GM12865 (cell line): ENCODE data around the gene RAB23.
A peak's percentile ranks its signal among the peaks of the same experiment; 100 is the strongest.
"Not testable (repeated sequence)": the region's sequence is repeated elsewhere in the genome, so short reads cannot be mapped to it uniquely, and the experiment has no call there.

Source experiments
- DNase-seq: peaks from one replicate; pipeline ENCODE4 v3.0.0; 2010; ENCODE audit warnings: low read depth
- H3K4me3 ChIP-seq: 2 replicates; pipeline ENCODE4 v1.5.1; 2011; ENCODE audit warnings: mild to moderate bottlenecking, low read depth, low read length, control low read depth
- CTCF ChIP-seq: IDR thresholded peaks from 2 replicates; pipeline ENCODE4 v1.5.1; 2011; ENCODE audit warnings: low read length, control low read depth, low read depth, inconsistent platforms; ENCODE audit not compliant: insufficient read depth; ENCODE audit errors: missing control alignments

RAB23 gene

GRCh38 chr6:57243954-57244353 lies 21.8 kb upstream of the RAB23 start:
- H3K4me3 ChIP-seq: no peak overlapping the region
- no peak for DNase-seq
- no peak for TF ChIP-seq CTCF

GRCh38 chr6:57243526-57243925 lies 21.4 kb upstream of the RAB23 start:
- not testable (repeated sequence) for DNase-seq, H3K4me3 ChIP-seq

- no peak for DNase-seq
Observed at GRCh38 chr6:57242505-57242904, 20.4 kb upstream of the RAB23 start.

GRCh38 chr6:57226221-57226620 lies 4.1 kb upstream of the RAB23 start:
- no peak for TF ChIP-seq CTCF
- DNase-seq: no peak

More at GRCh38 chr6:57242505-57242904, 20.4 kb upstream of the RAB23 start:
- no peak for TF ChIP-seq CTCF
- H3K4me3 ChIP-seq: no peak overlapping the region

GRCh38 chr6:57224769-57225515 lies 2.8 kb upstream of the RAB23 start:
- DNase-seq: no peak
- H3K4me3 ChIP-seq: no peak overlapping the region
- TF ChIP-seq CTCF: no peak

More at GRCh38 chr6:57226221-57226620, 4.1 kb upstream of the RAB23 start:
- no peak overlapping the region for H3K4me3 ChIP-seq

- DNase-seq: no peak
- TF ChIP-seq CTCF: no peak
- peak overlapping the region; percentile 85 for H3K4me3 ChIP-seq
Observed at GRCh38 chr6:57222743-57223077, 603 bp upstream of the RAB23 start.

- peak; percentile 66 for DNase-seq
Observed at GRCh38 chr6:57221191-57221935, 744 bp downstream of the RAB23 start.

More at GRCh38 chr6:57221191-57221935, 744 bp downstream of the RAB23 start:
- H3K4me3 ChIP-seq: peak overlapping the region; percentile 85
- peak; percentile 33 for TF ChIP-seq CTCF
